HG03039 (cell line): ENCODE data around the gene RPAP3.

Source experiments
- ATAC-seq: cut with Tn5 transposase; IDR thresholded peaks from one replicate; pipeline ENCODE4 v1.9.1; 2021; ENCODE audit warnings: mild to moderate bottlenecking, moderate library complexity; ENCODE audit not compliant: unreplicated experiment

RPAP3 gene

GRCh38 chr12:47722136-47722834 is 16.5 kb upstream of the RPAP3 start:
- no peak for ATAC-seq

- ATAC-seq: no peak
Measured at GRCh38 chr12:47721431-47721973, 15.7 kb upstream of the RPAP3 start.

DNA sequence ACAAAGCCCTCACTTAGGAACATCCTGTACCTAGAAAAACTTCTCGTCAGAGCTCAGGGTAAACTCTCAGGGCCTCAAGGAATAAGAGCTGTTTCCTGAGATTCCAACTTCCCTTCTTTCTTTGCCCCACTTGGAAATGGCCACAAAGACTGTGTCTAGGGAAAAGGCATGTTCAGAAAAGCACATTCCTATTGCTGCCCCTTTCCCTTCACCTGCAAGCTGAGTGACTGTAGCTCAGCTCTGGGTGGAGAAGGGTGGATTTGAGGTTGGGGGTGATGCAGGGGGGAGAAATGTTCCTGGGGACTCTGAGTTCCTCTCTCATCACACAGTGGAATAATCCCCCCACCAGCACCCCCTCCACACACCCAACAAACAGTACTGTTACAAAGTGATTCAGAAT is 12.7 kb upstream of the RPAP3 start:
- no peak for ATAC-seq

- no peak for ATAC-seq
Measured at GRCh38 chr12:47717443-47718193, 11.8 kb upstream of the RPAP3 start.

DNA sequence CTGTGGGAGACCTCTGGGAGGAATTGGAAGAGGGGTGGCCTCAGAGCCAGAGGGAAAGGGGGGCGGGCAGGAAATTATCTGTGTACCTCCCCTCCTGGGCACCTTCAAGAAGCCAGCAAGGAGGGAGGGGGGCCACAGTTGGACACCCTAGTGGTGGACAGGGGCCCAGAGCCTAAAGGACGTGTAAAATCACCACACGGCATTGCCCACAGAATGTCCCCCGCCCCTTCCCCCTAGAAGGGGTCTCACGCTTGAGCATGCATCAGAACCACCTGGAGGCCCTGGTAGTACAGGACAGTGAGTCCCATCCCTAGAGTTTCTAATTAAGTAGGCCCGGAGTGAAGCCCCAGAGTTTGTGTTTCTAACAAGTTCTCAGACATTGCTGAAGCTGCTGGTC is 11.2 kb upstream of the RPAP3 start:
- ATAC-seq: no peak

GRCh38 chr12:47715877-47716548 is 10.2 kb upstream of the RPAP3 start:
- ATAC-seq: no peak

DNA sequence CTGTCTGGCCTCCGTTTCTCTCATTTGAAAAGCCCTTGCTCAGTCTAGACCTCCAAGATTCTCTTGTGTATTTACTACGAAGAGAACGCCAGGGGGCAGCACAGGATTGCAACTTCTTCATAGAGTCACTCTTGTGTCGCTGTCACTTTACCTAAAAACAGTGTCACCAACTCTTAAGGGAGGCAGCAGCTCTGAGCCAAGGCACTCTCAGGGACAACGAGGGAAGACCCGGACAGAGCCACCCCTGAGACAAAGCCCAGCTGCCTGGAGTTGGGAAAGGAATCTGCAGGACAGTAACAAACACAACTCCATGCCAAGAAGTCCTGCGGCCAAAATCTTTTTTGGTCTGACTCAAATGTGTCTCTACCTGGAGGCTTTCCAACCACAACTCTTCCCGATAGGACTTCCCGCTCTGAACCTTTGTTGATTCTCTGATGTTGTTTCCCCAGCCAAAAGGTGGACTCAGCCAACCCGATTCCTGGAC is 9.6 kb upstream of the RPAP3 start:
- ATAC-seq: no peak

DNA sequence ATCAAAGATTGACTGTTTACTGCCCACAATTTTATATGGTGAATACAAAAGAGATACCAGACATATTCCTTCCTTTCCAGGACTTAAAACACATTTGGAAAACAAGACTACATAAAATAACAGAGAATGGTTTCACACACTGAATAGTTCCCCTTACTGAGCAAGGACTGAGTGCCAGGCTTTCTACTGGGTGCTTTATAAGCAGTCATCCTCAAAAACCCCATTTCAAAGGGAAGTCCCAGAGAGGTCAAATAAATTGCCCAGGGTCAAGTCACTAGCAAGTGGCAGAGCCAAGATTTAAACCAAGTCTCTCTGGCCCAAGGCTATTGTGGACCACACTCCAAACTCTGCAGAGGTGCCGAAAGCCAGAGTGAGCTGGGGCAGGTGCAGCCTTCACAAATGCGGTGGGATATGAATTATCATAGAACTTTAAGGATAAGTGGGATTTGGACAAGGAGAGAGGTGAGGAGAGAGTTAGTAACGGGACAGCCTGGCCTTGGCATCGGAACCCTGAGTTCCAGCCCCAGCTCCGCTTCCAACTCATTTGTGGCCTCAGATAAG is 9.1 kb upstream of the RPAP3 start:
- ATAC-seq: no peak

GRCh38 chr12:47712171-47712570 is 6.3 kb upstream of the RPAP3 start:
- no peak for ATAC-seq

DNA sequence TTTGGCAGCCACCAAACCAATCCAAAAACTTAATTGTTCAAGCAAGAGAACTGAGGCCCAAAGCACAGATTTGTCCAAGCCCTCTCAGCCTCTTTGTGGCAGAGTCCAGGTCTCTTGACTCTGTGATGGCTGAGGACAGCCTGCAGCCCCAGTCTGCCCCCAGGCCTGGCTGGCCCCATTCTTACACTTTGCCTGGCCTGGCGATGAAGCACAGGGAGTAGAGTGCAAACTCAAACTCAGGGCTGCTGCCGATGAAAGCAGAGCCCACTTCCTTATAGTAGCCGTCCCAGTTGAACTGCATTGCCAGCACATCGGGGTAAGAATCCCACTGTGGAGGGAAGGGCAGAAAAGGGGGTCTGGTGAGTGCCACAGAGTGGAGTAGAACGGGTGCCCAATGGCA is 5.6 kb upstream of the RPAP3 start:
- ATAC-seq: no peak

GRCh38 chr12:47710278-47710677 is 4.4 kb upstream of the RPAP3 start:
- no peak for ATAC-seq

- no peak for ATAC-seq
Measured at GRCh38 chr12:47709671-47710070, 3.8 kb upstream of the RPAP3 start.

DNA sequence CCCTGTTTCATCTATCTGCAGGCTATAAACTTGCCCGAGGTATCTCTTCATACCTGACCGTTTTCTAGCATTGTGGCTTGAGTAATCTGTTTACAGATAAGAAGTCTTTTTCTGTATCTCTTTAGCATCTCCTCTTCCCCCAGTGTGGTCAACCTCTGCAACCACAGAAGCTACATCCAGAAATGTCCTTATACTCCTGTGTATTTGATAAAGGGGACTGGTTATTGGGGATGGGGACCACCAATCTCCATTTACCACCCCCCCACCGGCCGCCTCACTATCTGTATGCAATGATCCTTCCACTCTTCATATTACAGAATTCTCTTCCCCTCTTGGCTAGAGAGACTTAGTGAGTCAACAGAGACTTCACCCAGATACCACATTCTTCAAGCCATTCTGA is 3.4 kb upstream of the RPAP3 start:
- ATAC-seq: no peak

DNA sequence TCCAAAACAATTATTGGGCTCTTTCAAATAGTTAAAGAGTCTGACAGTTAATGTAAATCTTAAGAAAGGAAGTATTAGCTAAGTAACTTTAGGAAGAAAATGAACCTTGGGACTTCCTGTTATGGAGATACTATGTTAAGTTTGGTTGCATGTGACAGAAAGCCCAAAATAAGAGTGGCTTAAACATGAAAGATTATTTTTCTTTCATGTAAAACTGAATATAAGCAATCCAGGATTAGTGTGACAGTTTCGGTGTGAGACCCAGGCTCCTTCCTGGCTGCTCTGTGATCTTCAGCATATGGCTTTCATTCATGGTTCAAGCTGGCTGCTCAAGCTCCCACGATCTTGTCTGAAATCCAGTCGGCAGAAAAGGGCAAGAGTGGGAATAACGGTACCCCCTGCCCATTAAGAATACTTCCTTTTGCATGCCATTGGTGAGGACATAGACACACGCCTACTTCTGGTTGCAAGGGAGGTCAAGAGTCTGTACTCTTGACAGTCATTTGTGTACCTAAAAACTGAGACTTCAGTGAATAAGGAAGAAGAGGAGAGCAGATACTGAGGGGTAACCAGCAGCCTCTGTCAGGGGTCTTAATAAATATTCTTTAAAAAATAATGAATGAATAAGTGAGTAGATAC is 2.2 kb upstream of the RPAP3 start:
- ATAC-seq: no peak

DNA sequence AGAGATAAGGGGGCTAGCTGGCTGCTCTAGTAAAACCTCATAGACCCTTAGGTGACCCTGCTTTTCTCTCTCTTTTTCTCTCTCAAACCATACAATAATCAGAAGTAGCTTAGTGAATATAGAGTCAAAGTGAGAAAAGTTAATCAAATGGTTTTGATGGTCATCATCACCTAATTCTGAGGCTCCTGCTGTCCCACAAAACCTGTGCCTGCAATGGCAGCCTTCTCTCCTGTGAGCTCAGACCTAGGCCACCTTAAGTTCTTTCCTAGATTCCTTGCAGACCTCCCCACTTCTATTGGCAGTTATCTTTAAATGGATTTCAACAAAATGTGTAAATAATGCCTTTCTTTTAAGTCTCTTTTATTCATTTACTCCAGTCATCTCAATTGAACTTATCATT is 1.5 kb upstream of the RPAP3 start:
- no peak for ATAC-seq

DNA sequence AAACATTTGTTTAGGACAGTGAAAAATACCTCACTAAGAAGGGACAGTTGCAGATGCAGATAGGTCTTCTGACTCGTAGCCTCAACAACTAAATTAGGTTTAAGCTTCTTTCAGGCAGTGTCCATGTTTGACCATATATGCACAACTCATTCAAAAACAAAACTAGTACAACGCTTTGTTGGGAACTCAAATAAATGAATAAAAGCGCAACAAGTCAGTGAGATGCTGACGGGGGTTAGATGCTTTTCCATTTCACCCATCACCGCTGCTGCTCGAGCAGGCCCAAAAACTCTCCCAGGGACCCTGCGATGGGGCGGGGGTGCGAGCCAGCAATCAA is 633 bp downstream of the RPAP3 start:
- no peak for ATAC-seq

DNA sequence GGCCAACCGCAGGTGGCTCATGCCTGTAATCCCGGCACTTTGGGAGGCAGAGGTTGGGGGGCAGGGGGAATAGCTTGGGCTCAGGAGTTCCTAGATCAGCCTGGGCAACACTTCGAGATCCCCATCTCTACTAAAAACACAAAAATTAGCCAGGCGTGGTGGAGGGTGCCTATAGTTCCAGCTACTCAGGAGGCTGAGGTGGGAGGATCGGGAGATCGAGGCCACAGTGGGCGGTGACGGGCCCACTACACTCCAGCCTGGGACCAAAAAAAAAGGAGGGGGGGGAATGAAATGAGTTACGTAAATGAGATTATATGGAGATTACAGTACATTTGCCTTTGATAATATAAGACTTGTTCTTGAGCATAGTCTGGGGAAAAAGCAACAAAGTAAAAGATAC is 1.1 kb downstream of the RPAP3 start:
- no peak for ATAC-seq

GRCh38 chr12:47700263-47700662 is 5.6 kb downstream of the RPAP3 start:
- no peak for ATAC-seq

- no peak for ATAC-seq
Measured at GRCh38 chr12:47698631-47699030, 7.2 kb downstream of the RPAP3 start.

DNA sequence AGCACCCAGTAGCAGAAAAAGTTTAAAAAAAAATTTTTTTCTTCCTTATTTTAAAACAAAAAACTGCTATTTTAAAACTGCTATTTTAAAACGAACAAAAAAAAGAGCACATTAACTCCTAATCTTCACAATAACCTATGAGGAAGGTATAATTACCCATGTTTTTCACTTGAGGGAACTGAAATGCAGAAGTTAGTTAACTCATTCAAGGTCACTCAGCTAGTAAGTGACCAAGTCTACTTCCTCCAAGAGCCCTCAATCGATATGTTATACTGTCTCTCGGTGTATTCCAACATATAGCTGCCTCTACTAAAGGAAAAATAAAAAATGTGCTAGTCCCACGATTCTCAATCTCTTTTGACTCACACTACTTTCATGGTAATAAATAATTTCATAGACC is 7.8 kb downstream of the RPAP3 start:
- ATAC-seq: no peak

- ATAC-seq: no peak
Measured at GRCh38 chr12:47689215-47689614, 16.6 kb downstream of the RPAP3 start.
